NCI-H460 (cell line): ENCODE data around the gene PPP4R3C. TPM values are rescaled to one million over a fixed set of nuclear protein-coding genes. Genes with fewer than 3 reads are reported as not detected.
"Not testable (repeated sequence)": the region's sequence is repeated elsewhere in the genome, so short reads cannot be mapped to it uniquely, and the experiment has no call there.

Experiments used
- DNase-seq: peaks from one replicate; pipeline ENCODE4 v3.0.0-alpha.2; 2016; ENCODE audit warnings: low read depth; ENCODE audit errors: extremely low read depth
- polyA plus RNA-seq: library from polyadenylated mRNA; depleted of rRNA; stranded (reverse); fragments of >200 nt; gene quantifications from 2 replicates; pipeline ENCODE4 v1.2.3, GENCODE V29; 2014; cell fraction: nucleus; rRNA removed
- total RNA-seq: library from RNA; depleted of rRNA; stranded (reverse); fragments of >200 nt; shearing (Covaris generic); gene quantifications from 2 replicates; pipeline ENCODE4 v1.2.3, GENCODE V29; 2014; rRNA removed

PPP4R3C gene
- not detected in 2 replicates for total RNA-seq
- not detected in 2 replicates for polyA plus RNA-seq

- no peak for DNase-seq
These were observed at the start of gene PPP4R3C for GRCh38 chrX:27463187-27463586. Gene PPP4R3C (minus strand): TSS chrX:27463341. CDS start chrX:27463296, 45 bp downstream.

- DNase-seq = no peak
These were observed 28.3 kb upstream of the PPP4R3C start for GRCh38 chrX:27491397-27491796.

DNA sequence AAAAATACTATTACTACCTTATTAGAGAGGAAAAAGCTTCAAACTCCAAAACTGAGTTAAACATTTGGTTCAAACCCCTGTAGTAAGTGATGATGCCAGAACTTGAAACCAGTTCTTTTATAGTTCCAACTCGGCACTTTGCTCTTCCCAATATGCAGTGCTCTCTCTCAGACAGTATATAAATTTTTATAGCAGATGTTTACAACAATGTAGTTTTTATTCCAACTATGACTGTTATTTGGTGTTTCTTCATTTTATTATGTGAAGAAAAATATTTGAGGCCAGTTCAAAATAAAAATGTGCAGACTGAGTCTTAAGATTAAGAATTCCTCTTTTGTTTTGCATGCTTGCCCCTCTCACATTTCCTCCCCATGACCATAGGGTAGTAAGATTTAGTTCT is 2.9 kb upstream of the PPP4R3C start:
- no peak for DNase-seq

DNA sequence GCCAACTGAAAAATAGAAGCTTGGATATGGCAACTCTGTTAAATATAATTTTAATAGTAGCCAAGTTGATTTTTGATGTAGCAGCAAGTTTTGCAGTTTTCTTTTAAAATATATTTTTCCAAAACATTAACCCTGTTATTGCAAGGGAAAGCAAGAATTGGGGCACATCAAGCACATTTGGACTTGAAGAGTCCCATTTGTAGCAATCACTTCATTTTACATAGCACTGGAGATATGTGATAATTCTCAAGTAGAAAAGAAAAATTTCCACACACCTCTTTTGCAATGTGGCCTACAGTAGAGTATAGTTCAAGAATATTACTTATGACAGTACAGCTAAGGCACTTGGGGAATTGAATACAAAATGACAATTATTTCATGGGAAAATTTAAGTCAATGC is 1.9 kb upstream of the PPP4R3C start:
- DNase-seq = no peak

GRCh38 chrX:27459129-27459528 is 4.0 kb downstream of the PPP4R3C start:
- not testable (repeated sequence) for DNase-seq

GRCh38 chrX:27458544-27458943 is 4.6 kb downstream of the PPP4R3C start:
- DNase-seq = not testable (repeated sequence)

GRCh38 chrX:27451324-27451723 is 11.8 kb downstream of the PPP4R3C start:
- no peak for DNase-seq

DNA sequence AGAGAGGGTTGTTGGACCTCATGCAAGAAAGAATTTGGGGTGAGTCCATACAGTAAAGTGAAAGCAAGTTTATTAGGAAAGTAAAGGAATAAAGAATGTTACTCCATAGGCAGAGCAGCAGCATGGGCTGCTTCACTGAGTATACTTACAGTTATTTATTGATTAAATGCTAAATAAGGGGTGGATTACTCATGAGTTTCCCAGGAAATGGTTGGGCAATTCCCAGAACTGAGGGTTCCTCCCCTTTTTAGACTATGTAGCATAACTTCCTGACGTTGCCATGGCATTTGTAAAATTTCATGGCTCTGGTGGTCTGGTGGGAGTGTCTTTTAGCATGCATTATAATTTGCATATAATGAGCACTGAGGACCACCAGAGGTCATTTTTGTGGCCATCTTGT is 16.7 kb downstream of the PPP4R3C start:
- no peak for DNase-seq

- no peak for DNase-seq
These were observed 17.7 kb downstream of the PPP4R3C start for GRCh38 chrX:27445438-27445837.

- no peak for DNase-seq
These were observed 18.8 kb downstream of the PPP4R3C start for GRCh38 chrX:27444093-27444908.

- not testable (repeated sequence) for DNase-seq
These were observed 20.7 kb downstream of the PPP4R3C start for GRCh38 chrX:27442392-27442791.

DNA sequence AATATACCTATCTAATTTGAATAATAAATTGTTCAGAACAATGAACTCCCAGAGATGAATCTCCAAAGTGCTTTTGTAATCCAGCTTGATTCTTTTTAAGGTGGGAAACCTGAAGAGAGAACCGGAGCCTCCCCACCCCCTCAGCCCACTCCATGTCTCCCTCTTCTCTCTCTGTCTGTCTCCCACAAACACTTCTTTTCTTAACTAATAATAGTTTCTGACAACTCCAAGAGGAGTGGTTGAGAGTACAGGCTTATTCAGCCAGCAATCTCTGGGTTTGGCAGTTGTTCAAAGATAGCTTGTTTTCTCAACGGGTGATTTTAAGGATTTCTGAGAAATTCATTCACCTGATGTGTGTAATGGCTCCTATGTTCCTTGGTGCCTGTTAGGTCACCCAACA is 23.4 kb downstream of the PPP4R3C start:
- DNase-seq = no peak

DNA sequence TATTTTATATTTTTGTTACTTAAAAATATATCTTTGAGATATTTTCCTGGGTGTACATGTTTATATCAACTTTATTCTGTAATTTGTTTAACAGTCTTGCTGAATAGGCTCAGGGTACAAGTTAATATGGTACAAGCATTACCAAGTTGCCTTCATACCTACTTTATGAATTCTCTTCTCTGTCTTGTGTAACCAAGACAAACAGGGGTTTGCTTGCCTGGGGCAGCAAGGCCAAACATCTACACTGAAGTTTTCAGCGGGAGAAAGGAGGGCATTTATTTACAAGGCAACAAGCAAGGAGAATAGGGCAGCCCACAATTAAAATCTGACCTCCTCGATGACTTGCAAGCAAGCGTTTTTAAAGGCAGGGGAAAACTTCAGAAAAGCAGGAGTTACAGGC is 24.2 kb downstream of the PPP4R3C start:
- DNase-seq = no peak

- DNase-seq = no peak
These were observed 28.1 kb downstream of the PPP4R3C start for GRCh38 chrX:27435031-27435430.

Other genes starting within 250 kb of the PPP4R3C start
- gene DCAF8L2, start 127.0 kb upstream of the PPP4R3C start, total RNA-seq = not detected in 2 replicates